Fibroblast of lung (primary cell): Measurements from ENCODE around the gene HIVEP3.

Experiments
- CTCF ChIP-seq, 2 donors: IDR thresholded peaks in 1 of 2; conservative IDR thresholded peaks in 1 of 2; 1 replicate in 1 of 2; 2 replicates in 1 of 2; pipeline ENCODE4 v1.5.1; 2011 to 2012; ENCODE audit warnings: low read length in 2 of 2, control low read depth in 1 of 2, inconsistent platforms in 1 of 2, low read depth in 1 of 2, mild to moderate bottlenecking in 1 of 2
- EZH2 ChIP-seq: IDR thresholded peaks from 2 replicates; pipeline ENCODE4 v1.5.1; 2012; ENCODE audit warnings: low read length, control low read depth, mild to moderate bottlenecking; ENCODE audit errors: missing control alignments

GRCh38 chr1:41626616-41627375 lies 291.9 kb downstream of the HIVEP3 start:
- TF ChIP-seq CTCF (conservative IDR thresholded peaks at IDR 0.05 in 1 of 2, IDR thresholded peaks at IDR 0.05 in 1 of 2; ENCODE audit: low read depth in 1 of 2, low read length in 2 of 2) (no peak), EZH2 (no peak)
